Endodermal cell (in vitro differentiated cells): ENCODE results near the gene PDCD1. TPM values are rescaled to one million over a fixed set of nuclear protein-coding genes. Genes with fewer than 3 reads are reported as not detected.

Experiments used
- DNase-seq: peaks from one replicate; pipeline ENCODE4 v3.0.0-alpha.2; 2017
- H3K27ac ChIP-seq: 2 replicates; pipeline ENCODE4 v1.5.1; 2013; ENCODE audit warnings: mild to moderate bottlenecking, low read depth, low read length, moderate library complexity
- H3K27me3 ChIP-seq: 2 replicates; pipeline ENCODE4 v1.6.1; 2013; ENCODE audit warnings: mild to moderate bottlenecking, low read length, moderate library complexity; ENCODE audit not compliant: insufficient read depth, control insufficient read depth, poor library complexity, severe bottlenecking
- H3K36me3 ChIP-seq: 2 replicates; pipeline ENCODE4 v1.7.0; 2013; ENCODE audit warnings: mild to moderate bottlenecking, low read length, moderate library complexity; ENCODE audit not compliant: control insufficient read depth, insufficient read depth
- H3K4me1 ChIP-seq: one replicate; pipeline ENCODE4 v1.7.0; 2013; ENCODE audit warnings: low read length; ENCODE audit not compliant: control insufficient read depth, insufficient read depth
- H3K4me3 ChIP-seq: 2 replicates; pipeline ENCODE4 v1.5.1; 2013; ENCODE audit warnings: mild to moderate bottlenecking, low read length, moderate library complexity
- H3K9ac ChIP-seq: 2 replicates; pipeline ENCODE4 v1.6.1; 2013; ENCODE audit warnings: mild to moderate bottlenecking, low read length, moderate library complexity; ENCODE audit not compliant: poor library complexity, severe bottlenecking; ENCODE audit errors: extremely low read depth
- H3K9me3 ChIP-seq: 2 replicates; pipeline ENCODE4 v1.6.1; 2013; ENCODE audit warnings: mild to moderate bottlenecking, low read length, moderate library complexity; ENCODE audit not compliant: control insufficient read depth
- H3K27ac Mint-ChIP-seq: 2 replicates; pipeline ENCODE4 v1.8.0; 2020; ENCODE audit warnings: mixed read lengths
- H3K27me3 Mint-ChIP-seq: 2 replicates; pipeline ENCODE4 v1.8.0; 2021; ENCODE audit warnings: mild to moderate bottlenecking, mixed read lengths; ENCODE audit not compliant: insufficient read depth
- H3K36me3 Mint-ChIP-seq: 2 replicates; pipeline ENCODE4 v1.8.0; 2020; ENCODE audit warnings: low read depth, mixed read lengths
- H3K4me1 Mint-ChIP-seq: 2 replicates; pipeline ENCODE4 v1.8.0; 2020; ENCODE audit warnings: mixed read lengths
- H3K4me3 Mint-ChIP-seq: 2 replicates; pipeline ENCODE4 v1.8.0; 2020; ENCODE audit warnings: mild to moderate bottlenecking, moderate library complexity, mixed read lengths
- H3K9me3 Mint-ChIP-seq: 2 replicates; pipeline ENCODE4 v1.8.0; 2020; ENCODE audit warnings: mild to moderate bottlenecking, mixed read lengths
- CTCF ChIP-seq: fragments of 200-600 bp; sonication (generic); conservative IDR thresholded peaks from 2 replicates; pipeline ENCODE4 v1.5.0; 2021; ENCODE audit warnings: antibody characterized with exemption, mild to moderate bottlenecking
- WGBS, 2 experiments: methylation state at CpG; one replicate each; pipeline versions ENCODE4 v1.1.5 to v1.1.7; 2013; ENCODE audit warnings: missing lambda C conversion rate in 2 of 2, mixed read lengths in 1 of 2; ENCODE audit not compliant: insufficient coverage in 1 of 2, insufficient read length in 1 of 2; 5-methylcytosine and 5-hydroxymethylcytosine counted together
- total RNA-seq, 2 donors: library from RNA; stranded (reverse); fragmentation: NEBNext Ultra II Directional in 1 of 2; extraction: Animal tissue kit (Norgen Biotek cat#: 25700) in 1 of 2; gene quantifications; 2 replicates in 1 of 2; 3 replicates in 1 of 2; pipeline ENCODE4 v1.2.1, GENCODE V29; 2021

The PDCD1 gene
- total RNA-seq, 2 donors from 2014 or later = 0.20 TPM; not detected in 1

- Mint-ChIP-seq H3K27me3 (no peaks in the 10 kb centered on the region), H3K9me3 (peaks cover 2% of the 10 kb centered on the region), H3K36me3 (no peaks in the 10 kb centered on the region), H3K27ac (no peak overlapping the region), H3K4me3 (no peak overlapping the region), H3K4me1 (peaks cover 23% of the 10 kb centered on the region)
- Histone ChIP-seq H3K4me1 (peaks cover 5% of the 10 kb centered on the region), H3K27me3 (no peaks in the 10 kb centered on the region), H3K9ac (no peak overlapping the region), H3K27ac (no peak overlapping the region), H3K36me3 (no peaks in the 10 kb centered on the region), H3K4me3 (no peak overlapping the region), H3K9me3 (no peaks in the 10 kb centered on the region)
- WGBS, 2 experiments = 87 to 89% methylated on average over 15 to 17 of the region's 17 CpGs
- no peak for DNase-seq
- no peak for TF ChIP-seq CTCF
Measured at GRCh38 chr2:241897231-241897916, 38.7 kb upstream of the PDCD1 start.

- no peak overlapping the region for H3K27ac ChIP-seq
- H3K4me3 Mint-ChIP-seq = no peak overlapping the region
- no peaks in the 10 kb centered on the region for H3K27me3 Mint-ChIP-seq
- no peaks in the 10 kb centered on the region for H3K27me3 ChIP-seq
- H3K27ac Mint-ChIP-seq = no peak overlapping the region
- peaks cover 5% of the 10 kb centered on the region for H3K4me1 ChIP-seq
- DNase-seq = no peak
- peaks cover 2% of the 10 kb centered on the region for H3K9me3 Mint-ChIP-seq
- H3K4me3 ChIP-seq = no peak overlapping the region
- no peaks in the 10 kb centered on the region for H3K36me3 Mint-ChIP-seq
- 90 to 97% methylated on average over 7 to 10 of the region's 10 CpGs for WGBS, 2 experiments
- H3K9me3 ChIP-seq = no peaks in the 10 kb centered on the region
- H3K36me3 ChIP-seq = no peaks in the 10 kb centered on the region
- TF ChIP-seq CTCF = no peak
- no peak overlapping the region for H3K9ac ChIP-seq
- peaks cover 23% of the 10 kb centered on the region for H3K4me1 Mint-ChIP-seq
Measured at GRCh38 chr2:241896746-241897201, 38.1 kb upstream of the PDCD1 start.

GRCh38 chr2:241895712-241896641 is 37.3 kb upstream of the PDCD1 start:
- Mint-ChIP-seq H3K4me1 (peaks cover 18% of the 10 kb centered on the region), H3K36me3 (no peaks in the 10 kb centered on the region), H3K27me3 (no peaks in the 10 kb centered on the region), H3K27ac (peak overlapping the region; percentile 79), H3K9me3 (peaks cover 2% of the 10 kb centered on the region), H3K4me3 (no peak overlapping the region)
- no peak overlapping the region for H3K4me3 ChIP-seq
- whole genome bisulfite sequencing, 2 experiments = 80 to 89% methylated on average over 15 to 25 of the region's 26 CpGs
- no peaks in the 10 kb centered on the region for H3K9me3 ChIP-seq
- H3K36me3 ChIP-seq = no peaks in the 10 kb centered on the region
- DNase-seq = peak; percentile 69
- no peak overlapping the region for H3K9ac ChIP-seq
- no peaks in the 10 kb centered on the region for H3K27me3 ChIP-seq
- H3K27ac ChIP-seq = peak overlapping the region; percentile 32
- no peak for TF ChIP-seq CTCF
- H3K4me1 ChIP-seq = no peaks in the 10 kb centered on the region
